Right renal cortex interstitium (tissue), 3 donors: ENCODE data around the gene CELA2A. TPM values are rescaled to one million over a fixed set of nuclear protein-coding genes. Genes with fewer than 3 reads are reported as not detected.

Experiments
- DNase-seq, 3 donors: peaks; one replicate each; pipeline ENCODE4 v3.0.0-alpha.2; 2013; ENCODE audit warnings: low read depth in 3 of 3, low spot score in 2 of 3
- polyA plus RNA-seq, 3 donors: library from polyadenylated mRNA; unstranded; fragments of 120-200 nt; gene quantifications; one replicate each; pipeline ENCODE4 v1.2.1, GENCODE V29; 2013; ENCODE audit not compliant: insufficient read length in 3 of 3

Gene CELA2A
- under 1 TPM in 2 of 3 donors, not detected in 1; 0.31 to 0.35 TPM for polyA plus RNA-seq

GRCh38 chr1:15456313-15456954 lies at the start of gene CELA2A:
CELA2A (plus strand) TSS chr1:15456732; CDS start chr1:15456754, 22 bp downstream.
- no peak for DNase-seq

GRCh38 chr1:15407580-15407979 lies 49.0 kb upstream of the CELA2A start:
- no peak for DNase-seq

- DNase-seq: no peak
These were observed 47.6 kb upstream of the CELA2A start for GRCh38 chr1:15408890-15409387.

- DNase-seq: peak; percentile 67 to 80 (median 78)
These were observed 46.9 kb upstream of the CELA2A start, which contains the start of gene EFHD2 for GRCh38 chr1:15409388-15410222. EFHD2 (plus strand) TSS chr1:15409888; CDS start chr1:15409972, 84 bp downstream.

- no peak for DNase-seq
These were observed 46.2 kb upstream of the CELA2A start for GRCh38 chr1:15410223-15410883.

GRCh38 chr1:15410884-15411245 lies 45.7 kb upstream of the CELA2A start:
- DNase-seq: no peak

- DNase-seq: no peak
These were observed 44.9 kb upstream of the CELA2A start for GRCh38 chr1:15411593-15412137.

- DNase-seq: no peak
These were observed 44.2 kb upstream of the CELA2A start for GRCh38 chr1:15412175-15412800.

- no peak for DNase-seq
These were observed 43.7 kb upstream of the CELA2A start for GRCh38 chr1:15412843-15413242.

- no peak for DNase-seq
These were observed 42.7 kb upstream of the CELA2A start for GRCh38 chr1:15413563-15414444.

- DNase-seq: no peak
These were observed 42.0 kb upstream of the CELA2A start for GRCh38 chr1:15414445-15414983.

GRCh38 chr1:15417059-15417934 lies 39.2 kb upstream of the CELA2A start:
- DNase-seq: no peak

- no peak for DNase-seq
These were observed 37.6 kb upstream of the CELA2A start for GRCh38 chr1:15418806-15419515.

- no peak for DNase-seq
These were observed 35.6 kb upstream of the CELA2A start for GRCh38 chr1:15420853-15421465.

- no peak for DNase-seq
These were observed 33.7 kb upstream of the CELA2A start for GRCh38 chr1:15422871-15423270.

- DNase-seq: no peak
These were observed 33.0 kb upstream of the CELA2A start for GRCh38 chr1:15423355-15424077.
